Memory B cell (primary cell): ENCODE measurements around the gene DAB1.

Experiments used
- ATAC-seq: fragments of 150-1000 bp; cut with Tn5 transposase; 2 replicates; pipeline ENCODE4 v1.10.0; 2021; ENCODE audit warnings: low read depth, mild to moderate bottlenecking, moderate library complexity
- DNase-seq, 2 donors: peaks; one replicate each; pipeline ENCODE4 v3.0.0; 2022; ENCODE audit warnings: low spot score in 2 of 2
- H3K27ac Mint-ChIP-seq: one replicate; pipeline ENCODE4 v1.8.0; 2022; ENCODE audit warnings: mild to moderate bottlenecking, moderate library complexity, mixed read lengths
- H3K27me3 Mint-ChIP-seq: one replicate; pipeline ENCODE4 v1.8.0; 2022; ENCODE audit warnings: mixed read lengths
- H3K36me3 Mint-ChIP-seq: one replicate; pipeline ENCODE4 v1.8.0; 2022; ENCODE audit warnings: mild to moderate bottlenecking, mixed read lengths
- H3K4me1 Mint-ChIP-seq: one replicate; pipeline ENCODE4 v1.8.0; 2022; ENCODE audit warnings: mixed read lengths
- H3K4me3 Mint-ChIP-seq: one replicate; pipeline ENCODE4 v1.8.0; 2022; ENCODE audit warnings: mild to moderate bottlenecking, moderate library complexity, mixed read lengths
- H3K9me3 Mint-ChIP-seq: one replicate; pipeline ENCODE4 v1.8.0; 2022; ENCODE audit warnings: mixed read lengths

Gene DAB1

GRCh38 chr1:57424231-57425027 lies 569 bp upstream of the DAB1 start:
- no peak overlapping the region for H3K4me3 Mint-ChIP-seq
- no peaks in the 10 kb centered on the region for H3K36me3 Mint-ChIP-seq
- no peaks in the 10 kb centered on the region for H3K4me1 Mint-ChIP-seq
- H3K27ac Mint-ChIP-seq: no peak overlapping the region
- ATAC-seq: no peak
- no peaks in the 10 kb centered on the region for H3K9me3 Mint-ChIP-seq
- no peak for DNase-seq
- peaks cover 16% of the 10 kb centered on the region for H3K27me3 Mint-ChIP-seq

GRCh38 chr1:57423135-57423655 lies 665 bp downstream of the DAB1 start:
- DNase-seq (no peak), ATAC-seq (no peak)
- peaks cover 16% of the 10 kb centered on the region for H3K27me3 Mint-ChIP-seq
- H3K36me3 Mint-ChIP-seq: no peaks in the 10 kb centered on the region
- peak overlapping the region; percentile 44 for H3K4me3 Mint-ChIP-seq
- H3K4me1 Mint-ChIP-seq: no peaks in the 10 kb centered on the region
- no peak overlapping the region for H3K27ac Mint-ChIP-seq
- H3K9me3 Mint-ChIP-seq: no peaks in the 10 kb centered on the region

- DNase-seq (no peak), ATAC-seq (no peak)
- Mint-ChIP-seq H3K36me3 (no peaks in the 10 kb centered on the region), H3K27ac (no peak overlapping the region), H3K9me3 (no peaks in the 10 kb centered on the region), H3K4me1 (no peaks in the 10 kb centered on the region), H3K27me3 (peaks cover 18% of the 10 kb centered on the region), H3K4me3 (peak overlapping the region; percentile 11)
Measured at GRCh38 chr1:57422271-57423134, 1.4 kb downstream of the DAB1 start.

- H3K4me1 Mint-ChIP-seq: no peaks in the 10 kb centered on the region
- no peaks in the 10 kb centered on the region for H3K9me3 Mint-ChIP-seq
- no peaks in the 10 kb centered on the region for H3K36me3 Mint-ChIP-seq
- no peak for ATAC-seq
- no peak overlapping the region for H3K27ac Mint-ChIP-seq
- no peak for DNase-seq
- no peak overlapping the region for H3K4me3 Mint-ChIP-seq
- peaks cover 18% of the 10 kb centered on the region for H3K27me3 Mint-ChIP-seq
Measured at GRCh38 chr1:57421806-57422205, 2.1 kb downstream of the DAB1 start.

GRCh38 chr1:57420981-57421785 lies 2.7 kb downstream of the DAB1 start:
- ATAC-seq (no peak), DNase-seq (no peak)
- Mint-ChIP-seq H3K4me1 (no peaks in the 10 kb centered on the region), H3K36me3 (no peaks in the 10 kb centered on the region), H3K9me3 (no peaks in the 10 kb centered on the region), H3K4me3 (no peak overlapping the region), H3K27me3 (peaks cover 18% of the 10 kb centered on the region), H3K27ac (no peak overlapping the region)

- no peaks in the 10 kb centered on the region for H3K4me1 Mint-ChIP-seq
- no peaks in the 10 kb centered on the region for H3K9me3 Mint-ChIP-seq
- no peaks in the 10 kb centered on the region for H3K36me3 Mint-ChIP-seq
- no peak overlapping the region for H3K4me3 Mint-ChIP-seq
- H3K27ac Mint-ChIP-seq: no peak overlapping the region
- no peak for DNase-seq
- H3K27me3 Mint-ChIP-seq: peaks cover 10% of the 10 kb centered on the region
- no peak for ATAC-seq
Measured at GRCh38 chr1:57418971-57419370, 4.9 kb downstream of the DAB1 start.

GRCh38 chr1:57411262-57411661 lies 12.6 kb downstream of the DAB1 start:
- H3K27me3 Mint-ChIP-seq: peaks cover 3% of the 10 kb centered on the region
- H3K4me3 Mint-ChIP-seq: no peak overlapping the region
- no peak for ATAC-seq
- peaks cover 4% of the 10 kb centered on the region for H3K9me3 Mint-ChIP-seq
- H3K27ac Mint-ChIP-seq: no peak overlapping the region
- H3K4me1 Mint-ChIP-seq: no peaks in the 10 kb centered on the region
- H3K36me3 Mint-ChIP-seq: no peaks in the 10 kb centered on the region
- DNase-seq: no peak

- H3K27ac Mint-ChIP-seq: no peak overlapping the region
- H3K27me3 Mint-ChIP-seq: peaks cover 3% of the 10 kb centered on the region
- ATAC-seq: no peak
- no peak overlapping the region for H3K4me3 Mint-ChIP-seq
- H3K4me1 Mint-ChIP-seq: no peaks in the 10 kb centered on the region
- no peak for DNase-seq
- peaks cover 4% of the 10 kb centered on the region for H3K9me3 Mint-ChIP-seq
- H3K36me3 Mint-ChIP-seq: no peaks in the 10 kb centered on the region
Measured at GRCh38 chr1:57410508-57410907, 13.4 kb downstream of the DAB1 start.

GRCh38 chr1:57407928-57408327 lies 15.9 kb downstream of the DAB1 start:
- Mint-ChIP-seq H3K27ac (no peak overlapping the region), H3K27me3 (peaks cover 3% of the 10 kb centered on the region), H3K9me3 (peaks cover 4% of the 10 kb centered on the region), H3K4me3 (no peak overlapping the region), H3K4me1 (no peaks in the 10 kb centered on the region), H3K36me3 (no peaks in the 10 kb centered on the region)
- no peak for ATAC-seq
- DNase-seq: no peak

GRCh38 chr1:57406428-57406970 lies 17.4 kb downstream of the DAB1 start:
- H3K27ac Mint-ChIP-seq: no peak overlapping the region
- DNase-seq: no peak
- no peaks in the 10 kb centered on the region for H3K4me1 Mint-ChIP-seq
- H3K36me3 Mint-ChIP-seq: no peaks in the 10 kb centered on the region
- no peaks in the 10 kb centered on the region for H3K27me3 Mint-ChIP-seq
- ATAC-seq: no peak
- no peaks in the 10 kb centered on the region for H3K9me3 Mint-ChIP-seq
- H3K4me3 Mint-ChIP-seq: no peak overlapping the region

GRCh38 chr1:57404884-57405283 lies 19.0 kb downstream of the DAB1 start:
- Mint-ChIP-seq H3K4me1 (no peaks in the 10 kb centered on the region), H3K27ac (no peak overlapping the region), H3K4me3 (no peak overlapping the region), H3K36me3 (no peaks in the 10 kb centered on the region), H3K9me3 (no peaks in the 10 kb centered on the region), H3K27me3 (peaks cover 3% of the 10 kb centered on the region)
- DNase-seq: no peak
- no peak for ATAC-seq

GRCh38 chr1:57403201-57403600 lies 20.7 kb downstream of the DAB1 start:
- Mint-ChIP-seq H3K27me3 (peaks cover 3% of the 10 kb centered on the region), H3K4me1 (no peaks in the 10 kb centered on the region), H3K36me3 (no peaks in the 10 kb centered on the region), H3K4me3 (no peak overlapping the region), H3K9me3 (no peaks in the 10 kb centered on the region), H3K27ac (no peak overlapping the region)
- ATAC-seq: no peak
- DNase-seq: no peak

GRCh38 chr1:57401671-57402070 lies 22.2 kb downstream of the DAB1 start:
- no peaks in the 10 kb centered on the region for H3K36me3 Mint-ChIP-seq
- no peak for ATAC-seq
- no peaks in the 10 kb centered on the region for H3K9me3 Mint-ChIP-seq
- no peak overlapping the region for H3K4me3 Mint-ChIP-seq
- DNase-seq: no peak
- H3K27me3 Mint-ChIP-seq: peaks cover 6% of the 10 kb centered on the region
- no peaks in the 10 kb centered on the region for H3K4me1 Mint-ChIP-seq
- no peak overlapping the region for H3K27ac Mint-ChIP-seq
